ENCODE data around the gene MTHFD2. TPM values are rescaled to one million over a fixed set of nuclear protein-coding genes. Genes with fewer than 3 reads are reported as not detected.
A peak's percentile ranks its signal among the peaks of the same experiment; 100 is the strongest.
"Not testable (repeated sequence)": the region's sequence is repeated elsewhere in the genome, so short reads cannot be mapped to it uniquely, and the experiment has no call there.

The MTHFD2 gene
- 28.6 and 91.0 TPM in 2 replicates for total RNA-seq

DNA sequence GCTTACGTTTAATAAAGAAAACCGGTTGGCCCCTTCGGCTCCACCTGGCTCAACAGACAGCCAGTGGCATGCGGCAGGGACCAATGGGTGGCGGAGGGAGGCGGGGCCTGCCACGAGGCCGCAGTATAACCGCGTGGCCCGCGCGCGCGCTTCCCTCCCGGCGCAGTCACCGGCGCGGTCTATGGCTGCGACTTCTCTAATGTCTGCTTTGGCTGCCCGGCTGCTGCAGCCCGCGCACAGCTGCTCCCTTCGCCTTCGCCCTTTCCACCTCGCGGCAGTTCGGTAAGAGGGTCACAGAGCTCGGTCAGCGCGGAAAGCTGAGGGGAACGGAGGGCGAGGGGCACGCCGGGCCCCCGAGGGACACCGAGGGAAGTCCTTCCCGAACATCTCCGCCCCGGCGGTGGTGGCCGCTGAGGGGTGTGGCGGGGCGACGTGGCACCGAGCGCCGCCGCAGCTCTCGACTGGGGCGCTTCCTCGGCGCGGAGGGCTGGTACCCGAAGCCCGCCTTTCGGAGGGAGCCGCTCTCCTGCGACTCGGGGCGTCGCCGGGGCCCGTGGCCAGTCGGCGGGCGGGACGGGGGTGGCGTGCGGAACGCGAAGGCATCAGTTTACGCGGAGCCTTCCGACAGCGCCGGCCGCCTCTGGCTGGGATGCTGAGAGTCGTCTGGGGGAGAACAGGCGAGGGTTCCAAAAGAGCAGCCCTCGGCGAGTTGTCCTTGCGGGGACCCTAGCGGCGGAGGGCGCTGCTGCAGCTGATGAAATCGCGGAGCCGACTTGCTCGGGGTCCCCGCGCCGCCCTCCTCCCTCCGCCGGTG, at the start of gene MTHFD2:
MTHFD2 (plus strand) TSS at position 155 of the 814 bp plus-strand sequence; CDS start at position 182, 27 bp downstream.
- peak; percentile 98 for DNase-seq

DNA sequence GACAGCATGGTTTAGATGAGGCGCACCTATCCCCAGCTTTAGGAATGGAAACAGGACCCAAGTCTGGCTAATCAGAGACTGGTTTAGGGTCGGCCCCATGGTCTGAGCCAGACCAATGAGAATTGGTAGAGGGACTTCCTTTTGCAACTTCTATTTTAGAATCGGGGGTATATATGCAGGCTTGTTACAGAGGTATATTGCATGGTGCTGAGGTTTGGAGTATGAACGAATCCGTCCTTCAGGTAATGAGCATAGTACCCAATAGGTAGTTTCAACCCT, 49.2 kb upstream of the MTHFD2 start:
- DNase-seq: no peak

DNA sequence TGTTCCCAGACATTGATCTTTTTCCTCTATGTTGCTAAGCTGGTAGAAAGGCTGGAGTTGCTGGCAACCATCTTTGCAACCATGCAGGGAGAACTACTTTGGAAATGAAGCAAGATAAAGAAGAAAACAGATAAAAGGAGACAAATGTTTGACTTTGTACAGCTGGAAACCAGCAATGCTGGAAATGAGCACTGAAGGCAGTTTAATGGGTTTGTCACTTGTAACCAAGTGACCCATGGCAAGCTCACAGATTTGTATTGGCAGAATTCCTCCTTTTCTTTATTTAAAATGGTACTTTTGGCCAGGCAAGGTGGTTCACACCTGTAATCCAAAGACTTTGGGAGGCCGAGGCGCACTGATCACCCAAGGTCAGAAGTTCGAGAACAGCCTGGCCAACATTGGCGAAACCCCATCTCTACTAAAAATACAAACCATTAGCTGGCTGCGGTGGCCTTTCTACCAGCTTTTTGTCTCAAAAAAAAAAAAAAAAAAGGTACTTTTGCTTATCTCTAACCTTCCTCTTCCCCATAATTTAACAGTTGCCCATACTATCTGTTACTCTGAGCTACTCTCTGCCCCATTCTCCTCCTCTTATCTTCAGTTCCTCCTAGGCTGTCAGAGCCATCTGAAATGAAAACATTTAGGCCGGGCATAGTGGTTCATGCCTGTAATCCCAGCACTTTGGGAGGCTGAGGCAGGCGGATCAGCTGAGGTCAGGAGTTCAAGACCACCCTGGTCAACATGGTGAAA, 48.7 kb upstream of the MTHFD2 start:
- no peak for DNase-seq

DNA sequence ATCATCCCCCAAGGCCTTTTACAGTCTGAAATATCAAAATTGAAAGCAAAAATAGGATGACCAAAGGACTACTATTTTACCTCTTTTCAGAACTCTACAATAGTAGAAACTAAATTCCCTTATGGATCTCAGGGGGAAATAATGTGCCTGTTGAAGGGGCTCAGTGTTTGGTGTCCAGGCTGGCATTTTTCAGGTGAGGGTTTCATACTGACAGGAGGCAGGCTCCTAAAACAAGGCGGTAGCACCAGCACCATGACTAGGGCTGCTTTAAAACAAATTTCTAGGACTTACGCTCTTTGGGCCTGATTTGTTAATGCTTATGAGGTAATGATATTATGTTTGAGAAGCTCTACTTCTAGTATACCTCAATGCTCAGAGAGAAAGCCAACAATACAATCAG, 45.5 kb upstream of the MTHFD2 start:
- no peak for DNase-seq

DNA sequence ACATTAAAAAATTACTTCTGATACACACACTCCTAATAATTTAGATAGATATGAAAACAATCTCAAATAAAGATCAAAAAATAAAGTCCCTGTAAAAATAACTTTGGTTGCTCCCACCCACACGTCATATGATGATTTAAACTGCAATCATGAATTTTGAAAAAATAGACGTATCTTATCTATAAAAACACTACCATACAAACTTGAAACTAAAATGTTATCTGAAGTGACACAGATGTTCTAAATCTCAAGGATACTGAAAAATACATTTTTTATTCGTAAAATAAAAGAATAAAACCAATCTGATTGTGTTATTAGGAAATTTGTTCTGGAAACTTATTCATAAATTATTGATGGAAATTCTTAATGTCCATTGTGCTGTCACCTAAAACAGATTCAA, 42.6 kb upstream of the MTHFD2 start:
- DNase-seq: no peak

DNA sequence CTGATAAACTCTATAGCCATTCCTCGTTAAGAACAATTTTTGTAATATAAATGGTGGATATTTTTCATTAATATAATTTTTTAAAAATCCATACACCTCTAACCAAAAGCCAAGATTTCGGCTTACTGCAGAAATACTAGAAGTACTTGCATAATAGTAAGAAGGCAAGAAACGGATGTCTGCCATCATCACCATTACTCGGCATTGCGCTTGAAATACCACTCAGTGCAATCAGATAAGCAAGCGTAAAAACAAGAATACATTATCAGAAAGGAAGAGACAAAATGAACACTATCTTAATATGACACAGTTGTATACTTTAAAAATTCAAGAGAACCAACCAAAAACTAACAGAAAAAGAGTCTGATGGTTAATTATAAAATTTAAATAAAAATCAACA, 35.5 kb upstream of the MTHFD2 start:
- DNase-seq: no peak

- no peak for DNase-seq
These were observed 33.7 kb upstream of the MTHFD2 start for GRCh38 chr2:74164761-74165160.

- no peak for DNase-seq
These were observed 29.7 kb upstream of the MTHFD2 start for GRCh38 chr2:74168739-74169138.

- DNase-seq: no peak
These were observed 23.5 kb upstream of the MTHFD2 start for GRCh38 chr2:74174909-74175308.

- DNase-seq: no peak
These were observed 20.7 kb upstream of the MTHFD2 start for GRCh38 chr2:74177696-74178095.

GRCh38 chr2:74178211-74179062, 20.0 kb upstream of the MTHFD2 start, which contains the start of gene MOB1A:
MOB1A (minus strand) TSS chr2:74178879; CDS start chr2:74178674, 205 bp downstream.
- peak; percentile 99 for DNase-seq

GRCh38 chr2:74179063-74179865, 19.2 kb upstream of the MTHFD2 start:
- DNase-seq: no peak

GRCh38 chr2:74181739-74182138, 16.7 kb upstream of the MTHFD2 start:
- no peak for DNase-seq

GRCh38 chr2:74183878-74184277, 14.5 kb upstream of the MTHFD2 start:
- DNase-seq: no peak

GRCh38 chr2:74186038-74186437, 12.4 kb upstream of the MTHFD2 start:
- no peak for DNase-seq

DNA sequence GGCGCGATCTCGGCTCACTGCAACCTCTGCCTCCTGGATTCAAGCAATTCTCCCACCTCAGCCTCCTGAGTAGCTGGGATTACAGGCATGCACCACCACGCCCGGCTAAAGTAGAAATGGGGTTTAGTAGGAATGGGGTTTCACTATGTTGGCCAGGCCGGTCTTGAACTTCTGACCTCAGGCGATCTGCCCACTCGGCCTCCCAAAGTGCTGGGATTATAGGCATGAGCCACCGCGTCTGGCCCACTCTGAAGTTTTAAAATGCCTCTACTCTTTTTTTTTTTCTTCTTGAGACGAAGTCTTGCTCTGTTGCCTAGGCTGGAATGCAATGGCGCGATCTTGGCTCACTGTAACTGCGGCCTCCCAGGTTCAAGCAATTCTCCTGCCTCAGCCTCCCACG, 11.7 kb upstream of the MTHFD2 start:
- not testable (repeated sequence) for DNase-seq

- no peak for DNase-seq
These were observed 10.3 kb upstream of the MTHFD2 start for GRCh38 chr2:74188018-74188601.

- DNase-seq: no peak
These were observed 9.7 kb upstream of the MTHFD2 start for GRCh38 chr2:74188696-74189095.

- no peak for DNase-seq
These were observed 6.6 kb upstream of the MTHFD2 start for GRCh38 chr2:74191596-74192380.

GRCh38 chr2:74194799-74195198, 3.6 kb upstream of the MTHFD2 start:
- DNase-seq: no peak

GRCh38 chr2:74197049-74197448, 1.4 kb upstream of the MTHFD2 start:
- DNase-seq: no peak
